Activated T-helper 17 cell treated with anti-CD3 and anti-CD28 coated beads, Interleukin-2, amount 50 U/mL, for 72 hours (primary cell): ENCODE data around the gene SLC26A9. TPM values are rescaled to one million over a fixed set of nuclear protein-coding genes. Genes with fewer than 3 reads are reported as not detected.
A peak's percentile ranks its signal among the peaks of the same experiment; 100 is the strongest.

Experiments used
- ATAC-seq: fragments of 150-1000 bp; cut with Tn5 transposase; replicated peaks from 2 replicates; pipeline ENCODE4 v1.10.0; 2021; ENCODE audit warnings: mild to moderate bottlenecking, moderate library complexity
- H3K27ac Mint-ChIP-seq: one replicate; pipeline ENCODE4 v1.8.0; 2022; ENCODE audit warnings: mixed read lengths
- H3K27me3 Mint-ChIP-seq: one replicate; pipeline ENCODE4 v1.8.0; 2022; ENCODE audit warnings: mixed read lengths
- H3K36me3 Mint-ChIP-seq: one replicate; pipeline ENCODE4 v1.8.0; 2022; ENCODE audit warnings: low read depth, mild to moderate bottlenecking, mixed read lengths
- H3K4me1 Mint-ChIP-seq: one replicate; pipeline ENCODE4 v1.8.0; 2022; ENCODE audit warnings: mixed read lengths
- H3K4me3 Mint-ChIP-seq: one replicate; pipeline ENCODE4 v1.8.0; 2022; ENCODE audit warnings: mild to moderate bottlenecking, mixed read lengths
- H3K9me3 Mint-ChIP-seq: one replicate; pipeline ENCODE4 v1.8.0; 2022; ENCODE audit warnings: mixed read lengths
- total RNA-seq, 2 donors: library from RNA; stranded (reverse); gene quantifications; one replicate each; pipeline ENCODE4 v1.2.3, GENCODE V29; 2022

Gene SLC26A9
- total RNA-seq, 2 donors from 2014 or later: not detected

DNA sequence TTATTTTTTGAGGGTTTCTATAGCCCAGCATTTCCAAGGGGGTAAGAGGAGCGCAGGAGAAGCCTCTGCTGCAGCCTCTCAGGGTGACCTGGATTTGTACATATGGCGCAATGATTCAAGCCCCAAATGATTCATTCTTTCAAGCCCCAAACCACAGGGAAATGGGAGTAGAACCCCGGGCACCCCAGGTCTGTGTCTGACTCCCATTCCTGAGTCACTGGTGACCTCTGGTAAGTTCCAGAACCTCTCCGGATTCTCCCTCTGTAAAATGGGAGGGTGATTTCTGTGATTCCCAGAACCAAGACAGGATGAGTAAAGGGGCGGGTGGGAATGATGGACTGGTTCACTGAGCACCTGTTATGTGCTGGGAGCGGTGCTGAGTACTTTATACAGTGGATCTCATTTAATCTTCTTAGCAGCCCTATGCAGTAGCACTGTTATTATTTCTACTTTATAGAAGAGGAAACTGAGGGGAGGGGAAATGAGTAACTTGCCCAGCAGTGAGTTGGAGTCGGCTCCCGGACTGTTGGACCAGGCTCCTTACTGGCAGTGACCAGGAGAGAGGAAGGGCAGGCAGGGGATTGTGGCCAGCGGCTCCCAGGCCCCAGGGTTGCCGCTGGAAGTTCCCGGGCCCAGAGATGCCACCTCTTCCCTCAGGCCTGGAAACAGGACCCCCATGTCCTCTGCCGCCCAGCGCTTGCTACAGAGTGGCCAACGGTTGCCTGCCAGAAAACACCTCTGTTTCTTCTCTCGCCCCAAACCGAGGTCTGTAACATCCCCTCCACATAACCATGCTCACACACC is 20.3 kb upstream of the SLC26A9 start:
- peaks cover 5% of the 10 kb centered on the region for H3K4me1 Mint-ChIP-seq
- peak; percentile 85 for ATAC-seq
- no peak overlapping the region for H3K4me3 Mint-ChIP-seq
- no peaks in the 10 kb centered on the region for H3K9me3 Mint-ChIP-seq
- peaks cover 21% of the 10 kb centered on the region for H3K27me3 Mint-ChIP-seq
- H3K27ac Mint-ChIP-seq: peak overlapping the region; percentile 46
- no peaks in the 10 kb centered on the region for H3K36me3 Mint-ChIP-seq

DNA sequence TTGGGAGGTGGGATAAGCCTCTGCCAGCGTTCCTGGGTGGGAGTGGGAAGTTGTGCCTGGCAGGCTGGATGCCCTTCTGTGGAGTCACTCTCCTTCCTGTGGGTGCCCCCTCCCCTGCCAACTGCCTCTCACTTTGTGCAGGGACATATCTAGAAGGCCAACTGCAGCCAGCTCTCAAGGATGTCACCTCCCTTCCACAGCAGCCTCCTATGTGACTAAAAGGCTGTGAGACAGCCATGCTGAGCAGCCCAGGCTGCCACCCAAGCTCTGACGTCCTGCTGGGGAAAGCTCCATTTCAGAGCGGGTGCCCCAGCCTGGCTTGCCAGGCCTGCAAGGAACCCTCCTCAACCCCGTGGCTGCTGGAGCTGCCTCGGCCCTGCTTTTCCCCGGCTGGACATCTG is 19.6 kb upstream of the SLC26A9 start:
- H3K9me3 Mint-ChIP-seq: no peaks in the 10 kb centered on the region

DNA sequence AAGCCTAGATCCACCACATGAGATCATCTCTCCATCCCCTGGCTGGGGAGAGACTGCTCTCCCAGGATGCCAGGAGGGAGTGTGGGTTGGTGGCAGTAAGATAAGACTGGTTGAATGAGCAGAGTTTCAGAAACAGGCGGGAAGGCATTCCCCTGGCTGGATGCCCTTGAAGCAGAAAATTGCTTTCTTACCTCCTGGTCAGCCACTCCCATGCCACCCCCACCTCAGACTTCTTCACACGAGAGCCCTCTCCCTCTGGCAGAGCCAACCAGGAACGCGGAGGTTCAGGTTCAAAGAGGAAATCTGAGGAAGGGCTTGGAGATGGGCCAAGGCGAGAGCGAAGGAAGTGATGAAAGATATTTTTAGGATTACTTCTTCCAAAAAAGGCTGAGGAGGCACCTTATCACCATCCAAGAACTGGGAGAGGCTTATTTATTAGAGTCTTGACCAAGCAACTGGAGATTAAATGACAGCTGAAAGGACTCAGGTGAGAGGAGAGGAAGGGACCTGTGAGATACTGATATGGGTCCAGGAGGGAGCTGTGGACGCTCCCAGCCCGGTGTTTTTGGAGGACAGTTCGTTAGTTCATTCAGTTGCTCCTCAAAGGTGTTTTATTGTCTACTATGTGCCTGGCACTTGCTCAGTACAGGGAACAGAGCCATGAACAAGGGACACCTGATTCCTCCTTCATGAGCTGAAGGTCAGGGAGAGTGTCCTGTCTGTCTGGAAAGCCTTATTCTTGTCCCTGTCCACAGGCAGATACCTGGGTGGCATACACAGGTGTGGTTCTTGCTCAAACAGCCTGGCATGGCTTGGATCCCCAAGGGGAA is 18.9 kb upstream of the SLC26A9 start:
- H3K4me1 Mint-ChIP-seq: peaks cover 5% of the 10 kb centered on the region
- H3K36me3 Mint-ChIP-seq: no peaks in the 10 kb centered on the region
- H3K9me3 Mint-ChIP-seq: no peaks in the 10 kb centered on the region
- H3K27ac Mint-ChIP-seq: no peak overlapping the region
- ATAC-seq: no peak
- H3K27me3 Mint-ChIP-seq: peaks cover 24% of the 10 kb centered on the region
- no peak overlapping the region for H3K4me3 Mint-ChIP-seq

More for the DNA sequence above, 19.6 kb upstream of the SLC26A9 start:
- Mint-ChIP-seq H3K4me3 (no peak overlapping the region), H3K4me1 (peaks cover 5% of the 10 kb centered on the region), H3K27me3 (peaks cover 21% of the 10 kb centered on the region), H3K27ac (peak overlapping the region; percentile 46), H3K36me3 (no peaks in the 10 kb centered on the region)
- no peak for ATAC-seq

DNA sequence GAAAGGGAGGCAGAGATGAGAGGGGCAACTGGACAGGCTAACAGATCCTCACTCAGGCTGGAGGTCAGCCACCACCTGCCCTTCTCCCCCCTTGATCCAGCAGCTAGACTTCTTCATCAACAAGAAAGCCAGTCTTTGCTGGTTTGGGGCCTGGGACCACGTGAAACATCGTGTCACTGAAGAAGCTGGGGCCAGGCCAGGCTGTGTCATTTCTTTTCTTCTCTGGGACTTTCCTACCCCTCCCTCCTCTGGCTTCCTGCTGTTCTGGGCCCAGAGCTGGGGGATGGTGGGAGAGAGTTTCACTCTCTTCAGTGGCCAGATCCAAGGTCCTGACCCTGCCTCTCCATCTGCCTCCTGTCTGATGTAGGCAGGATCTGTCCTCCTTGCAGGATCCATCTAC is 18.1 kb upstream of the SLC26A9 start:
- Mint-ChIP-seq H3K27me3 (peaks cover 29% of the 10 kb centered on the region), H3K36me3 (no peaks in the 10 kb centered on the region), H3K4me3 (no peak overlapping the region), H3K9me3 (no peaks in the 10 kb centered on the region), H3K27ac (peak overlapping the region; percentile 12), H3K4me1 (peaks cover 5% of the 10 kb centered on the region)
- peak; percentile 71 for ATAC-seq

DNA sequence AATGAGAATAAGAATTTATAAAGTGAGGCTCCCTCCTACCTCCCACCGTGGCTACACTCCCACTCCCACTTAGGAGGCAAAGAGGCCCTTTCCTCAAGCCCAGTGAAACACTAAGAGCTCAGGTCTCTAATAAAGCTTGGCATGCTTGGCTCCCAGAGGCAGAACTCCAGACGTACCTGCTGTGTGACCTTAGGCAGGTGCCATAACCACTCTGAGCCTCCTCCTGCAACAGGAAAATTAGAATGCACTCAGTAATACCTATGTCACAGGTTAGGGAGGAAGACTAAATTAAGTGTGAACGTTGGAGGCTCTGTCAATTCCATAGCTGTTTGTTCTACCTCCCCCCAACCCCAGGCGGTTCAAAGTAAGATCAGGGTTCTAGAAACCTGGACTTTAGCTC is 16.5 kb upstream of the SLC26A9 start:
- peaks cover 33% of the 10 kb centered on the region for H3K27me3 Mint-ChIP-seq
- no peaks in the 10 kb centered on the region for H3K9me3 Mint-ChIP-seq
- H3K27ac Mint-ChIP-seq: no peak overlapping the region
- no peaks in the 10 kb centered on the region for H3K36me3 Mint-ChIP-seq
- H3K4me3 Mint-ChIP-seq: no peak overlapping the region
- ATAC-seq: no peak
- peaks cover 5% of the 10 kb centered on the region for H3K4me1 Mint-ChIP-seq

DNA sequence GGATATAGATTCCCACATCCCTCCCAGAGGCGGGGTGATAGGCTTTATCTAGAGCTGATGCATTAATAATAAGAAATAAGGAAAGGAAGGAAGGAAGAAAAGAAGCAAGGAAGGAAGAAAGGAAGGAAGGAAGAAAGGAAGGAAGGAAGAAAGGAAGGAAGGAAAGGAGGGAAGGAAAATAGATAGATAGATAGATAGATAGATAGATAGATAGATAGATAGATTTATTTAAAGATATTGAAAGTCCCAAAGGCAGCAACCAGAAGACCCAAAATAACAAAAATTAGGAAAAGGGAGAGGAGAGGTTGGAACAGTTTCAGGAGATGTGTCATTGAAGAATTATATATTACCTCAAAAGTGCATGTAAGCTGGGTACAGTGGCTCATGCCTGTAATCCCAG is 12.2 kb upstream of the SLC26A9 start:
- no peaks in the 10 kb centered on the region for H3K9me3 Mint-ChIP-seq
- no peak overlapping the region for H3K4me3 Mint-ChIP-seq
- no peak for ATAC-seq
- no peaks in the 10 kb centered on the region for H3K4me1 Mint-ChIP-seq
- no peak overlapping the region for H3K27ac Mint-ChIP-seq
- H3K36me3 Mint-ChIP-seq: no peaks in the 10 kb centered on the region
- peaks cover 24% of the 10 kb centered on the region for H3K27me3 Mint-ChIP-seq

DNA sequence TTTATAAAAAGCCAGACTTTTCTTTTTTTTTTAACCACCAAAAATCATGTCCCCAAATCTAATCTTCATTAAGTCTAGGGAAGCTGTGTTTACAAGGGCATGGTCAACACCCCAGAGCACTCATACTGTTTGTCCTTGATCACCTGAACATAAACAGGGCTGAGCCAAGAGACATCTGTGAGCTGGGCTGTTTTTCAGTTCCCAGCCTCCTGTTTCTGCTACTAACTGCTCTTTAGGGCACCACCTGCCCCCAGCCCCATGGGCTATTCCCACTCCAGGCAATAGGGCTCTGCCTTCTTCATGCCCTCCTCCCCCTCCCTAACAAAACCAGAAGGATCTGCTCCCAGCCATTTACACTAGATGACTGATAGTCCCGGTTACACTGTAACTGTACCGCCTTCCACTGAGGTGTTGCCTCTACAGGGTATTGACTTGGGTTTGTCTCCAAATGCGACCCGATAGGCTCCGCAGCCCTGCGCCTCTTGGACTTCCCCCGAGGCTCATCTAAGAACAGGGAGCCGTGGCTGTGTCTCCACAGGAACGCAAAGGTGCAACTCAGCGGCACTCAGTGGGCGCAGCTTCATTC is 11.7 kb upstream of the SLC26A9 start:
- H3K27me3 Mint-ChIP-seq: peaks cover 20% of the 10 kb centered on the region
- no peak overlapping the region for H3K27ac Mint-ChIP-seq
- no peaks in the 10 kb centered on the region for H3K4me1 Mint-ChIP-seq
- no peaks in the 10 kb centered on the region for H3K36me3 Mint-ChIP-seq
- H3K4me3 Mint-ChIP-seq: no peak overlapping the region
- H3K9me3 Mint-ChIP-seq: no peaks in the 10 kb centered on the region
- ATAC-seq: no peak

DNA sequence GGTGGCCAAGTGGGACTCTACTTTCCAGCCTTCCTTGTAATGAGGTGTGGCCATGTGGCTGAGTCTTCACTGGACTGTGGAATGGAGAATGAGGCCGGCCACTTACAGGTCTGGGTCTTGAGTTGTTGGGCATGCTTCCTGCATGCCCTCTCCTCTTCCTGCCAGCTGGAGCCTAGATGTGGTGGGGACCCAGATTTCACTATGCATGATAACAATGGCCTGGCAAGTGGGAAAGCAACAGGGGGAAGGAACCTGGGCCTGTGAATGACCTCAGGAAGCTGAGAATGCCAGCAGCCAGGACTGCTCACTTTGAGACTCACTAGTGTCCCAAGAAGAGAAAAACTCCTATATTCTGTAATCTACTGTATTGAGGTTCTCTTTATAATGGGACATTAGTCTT is 8.5 kb upstream of the SLC26A9 start:
- H3K36me3 Mint-ChIP-seq: no peaks in the 10 kb centered on the region
- H3K27ac Mint-ChIP-seq: no peak overlapping the region
- no peaks in the 10 kb centered on the region for H3K9me3 Mint-ChIP-seq
- ATAC-seq: no peak
- no peaks in the 10 kb centered on the region for H3K4me1 Mint-ChIP-seq
- H3K4me3 Mint-ChIP-seq: no peak overlapping the region
- H3K27me3 Mint-ChIP-seq: peaks cover 5% of the 10 kb centered on the region

DNA sequence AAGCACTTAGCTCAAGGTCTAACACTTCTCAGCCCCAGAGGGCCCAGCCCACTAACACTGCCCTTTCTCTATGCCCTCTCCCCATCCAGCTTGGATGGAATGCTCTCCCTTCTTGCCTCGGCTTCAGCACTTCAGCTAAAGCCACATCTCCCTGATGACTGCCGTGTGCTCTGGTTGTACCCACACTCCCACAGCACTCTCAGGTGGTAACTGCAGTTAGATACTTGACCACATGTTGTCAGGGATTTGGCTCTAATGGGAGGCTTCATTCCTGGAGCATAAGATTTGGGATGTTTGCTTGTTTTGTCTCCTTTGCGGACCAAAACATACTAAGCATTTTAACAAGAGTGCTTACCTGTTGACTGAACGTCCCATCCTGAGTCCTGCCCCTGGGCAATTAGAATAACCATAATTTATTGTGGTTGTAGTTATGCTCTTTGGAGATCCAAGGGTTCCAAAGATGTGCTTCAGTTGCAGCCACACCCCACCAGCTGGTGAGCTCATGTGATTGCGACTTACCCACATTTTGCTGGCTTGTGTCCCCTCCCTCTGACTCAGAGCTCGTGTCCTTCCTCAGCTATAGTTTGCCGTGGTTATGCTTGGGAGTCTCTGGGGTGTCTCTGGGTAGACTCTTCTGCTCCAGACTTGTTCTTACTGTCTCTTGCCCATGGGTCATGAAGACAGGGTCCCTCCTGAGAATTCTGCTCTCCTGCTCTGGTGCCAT is 7.7 kb upstream of the SLC26A9 start:
- ATAC-seq: no peak
- Mint-ChIP-seq H3K4me1 (no peaks in the 10 kb centered on the region), H3K27me3 (peaks cover 9% of the 10 kb centered on the region), H3K4me3 (no peak overlapping the region), H3K36me3 (no peaks in the 10 kb centered on the region), H3K27ac (no peak overlapping the region), H3K9me3 (no peaks in the 10 kb centered on the region)

DNA sequence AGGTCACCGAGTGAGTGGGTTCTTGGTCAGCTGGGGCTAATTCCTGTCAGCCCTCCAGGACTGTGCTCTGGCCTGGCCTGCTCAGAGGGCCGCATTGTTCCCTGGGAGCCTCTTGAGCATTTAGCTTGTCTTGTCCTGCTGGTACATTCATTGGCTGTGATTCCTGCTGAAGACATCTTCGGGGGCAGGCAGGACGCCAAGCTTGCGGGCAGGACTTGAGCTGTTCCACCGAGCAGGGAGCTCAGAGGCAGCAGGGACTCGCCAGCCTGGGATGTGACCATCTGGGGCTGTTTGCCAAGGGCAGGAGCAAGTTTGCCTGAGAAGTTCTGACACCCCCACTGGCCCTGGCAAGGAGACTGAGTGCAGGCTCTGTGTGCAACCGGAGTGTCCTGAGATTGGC is 7.0 kb upstream of the SLC26A9 start:
- Mint-ChIP-seq H3K9me3 (no peaks in the 10 kb centered on the region), H3K27me3 (peaks cover 12% of the 10 kb centered on the region), H3K27ac (no peak overlapping the region), H3K36me3 (no peaks in the 10 kb centered on the region), H3K4me1 (no peaks in the 10 kb centered on the region), H3K4me3 (no peak overlapping the region)
- no peak for ATAC-seq

DNA sequence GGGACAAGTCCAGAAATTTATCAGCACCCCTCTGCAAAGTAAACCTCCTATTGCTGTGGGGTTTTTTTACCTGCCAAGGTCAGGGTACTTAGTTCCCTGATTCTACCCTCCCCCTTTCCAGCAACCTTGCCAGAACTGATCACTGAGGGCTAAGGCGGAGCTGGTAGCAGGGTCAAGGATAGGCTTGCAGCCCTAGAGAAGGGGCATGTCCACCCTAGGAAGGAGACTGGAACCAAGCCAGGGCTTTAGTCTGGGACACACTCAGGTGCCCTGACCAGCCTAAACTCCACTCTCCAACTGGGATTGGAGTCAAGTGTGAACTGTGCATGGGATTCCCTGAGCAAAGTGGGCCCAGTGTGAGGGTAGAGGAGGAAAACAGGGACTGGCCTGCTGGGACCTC is 6.5 kb upstream of the SLC26A9 start:
- no peak for ATAC-seq

DNA sequence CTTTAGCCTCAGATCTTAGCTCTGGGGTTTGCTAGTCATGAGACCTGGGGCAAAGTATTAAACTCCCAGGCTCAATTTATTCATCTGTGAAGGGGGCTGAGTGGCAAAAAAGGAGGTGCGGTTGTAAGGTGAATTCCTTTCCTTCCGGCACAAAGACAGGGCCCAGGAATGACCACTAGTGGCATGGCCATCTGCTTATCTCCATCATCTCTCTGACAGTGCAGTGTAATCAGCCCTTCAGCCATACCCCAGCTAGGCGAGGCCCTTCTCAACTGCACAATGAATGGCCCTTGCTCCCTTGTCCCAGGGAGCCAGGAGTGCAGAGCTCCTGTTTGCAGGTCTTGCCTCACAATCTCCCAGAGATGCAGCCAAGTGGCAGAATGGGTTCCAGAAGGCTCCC is 5.6 kb upstream of the SLC26A9 start:
- no peaks in the 10 kb centered on the region for H3K9me3 Mint-ChIP-seq
- no peak overlapping the region for H3K4me3 Mint-ChIP-seq
- ATAC-seq: no peak
- H3K36me3 Mint-ChIP-seq: no peaks in the 10 kb centered on the region
- H3K27ac Mint-ChIP-seq: no peak overlapping the region
- no peaks in the 10 kb centered on the region for H3K4me1 Mint-ChIP-seq
- H3K27me3 Mint-ChIP-seq: peaks cover 19% of the 10 kb centered on the region

More for the DNA sequence above, 6.5 kb upstream of the SLC26A9 start:
- Mint-ChIP-seq H3K9me3 (no peaks in the 10 kb centered on the region), H3K4me3 (no peak overlapping the region), H3K27me3 (peaks cover 11% of the 10 kb centered on the region), H3K27ac (no peak overlapping the region), H3K36me3 (no peaks in the 10 kb centered on the region), H3K4me1 (no peaks in the 10 kb centered on the region)

DNA sequence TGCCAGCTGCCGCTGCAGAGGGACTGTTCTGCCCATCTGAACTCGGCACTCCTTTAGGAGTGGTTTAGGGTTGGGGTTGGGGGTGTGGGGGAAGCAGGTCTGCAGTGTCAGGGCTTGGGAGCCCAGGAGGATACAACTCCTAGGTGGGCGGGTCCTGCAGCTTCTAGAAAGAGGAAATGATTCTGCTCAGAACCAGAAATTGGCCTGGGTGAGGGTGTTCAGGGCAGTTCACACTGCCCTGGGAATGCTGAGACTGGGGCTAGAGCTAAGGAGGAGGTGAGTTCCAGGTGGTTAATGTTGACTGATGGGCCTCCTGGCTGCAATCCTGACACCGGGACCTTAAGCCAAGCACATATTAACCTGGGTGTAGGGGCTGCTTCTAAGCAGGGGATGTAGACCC is 4.8 kb upstream of the SLC26A9 start:
- ATAC-seq: no peak
- Mint-ChIP-seq H3K9me3 (no peaks in the 10 kb centered on the region), H3K36me3 (no peaks in the 10 kb centered on the region)

DNA sequence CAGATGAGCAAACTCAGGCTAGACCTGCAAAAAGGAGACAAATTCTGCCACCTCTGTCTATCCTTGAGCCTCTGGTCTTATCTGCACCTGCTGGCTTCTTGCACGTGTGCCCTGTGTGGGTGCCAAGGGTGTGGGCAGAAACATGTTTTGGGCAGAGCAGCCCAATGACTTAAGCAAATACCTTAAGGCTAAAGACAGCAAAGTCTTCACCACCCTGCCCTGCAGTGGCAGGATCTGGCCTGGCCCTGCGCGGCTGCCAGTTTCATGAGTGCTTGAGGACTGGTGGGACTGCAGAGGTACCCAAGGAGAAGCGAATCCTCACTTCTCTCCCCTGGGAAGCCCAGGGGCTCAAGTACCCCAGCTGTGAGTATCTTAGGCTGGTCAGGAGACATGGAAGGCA is 3.8 kb upstream of the SLC26A9 start:
- Mint-ChIP-seq H3K4me1 (no peaks in the 10 kb centered on the region), H3K9me3 (no peaks in the 10 kb centered on the region)
- no peak for ATAC-seq

More for the DNA sequence above, 4.8 kb upstream of the SLC26A9 start:
- H3K4me1 Mint-ChIP-seq: no peaks in the 10 kb centered on the region
- H3K27me3 Mint-ChIP-seq: peaks cover 25% of the 10 kb centered on the region
- no peak overlapping the region for H3K27ac Mint-ChIP-seq
- no peak overlapping the region for H3K4me3 Mint-ChIP-seq

More for the DNA sequence above, 3.8 kb upstream of the SLC26A9 start:
- H3K36me3 Mint-ChIP-seq: no peaks in the 10 kb centered on the region
- peaks cover 32% of the 10 kb centered on the region for H3K27me3 Mint-ChIP-seq
- H3K4me3 Mint-ChIP-seq: no peak overlapping the region
- H3K27ac Mint-ChIP-seq: no peak overlapping the region
